ENCODE results near the gene LAGE3.

LAGE3 gene

DNA sequence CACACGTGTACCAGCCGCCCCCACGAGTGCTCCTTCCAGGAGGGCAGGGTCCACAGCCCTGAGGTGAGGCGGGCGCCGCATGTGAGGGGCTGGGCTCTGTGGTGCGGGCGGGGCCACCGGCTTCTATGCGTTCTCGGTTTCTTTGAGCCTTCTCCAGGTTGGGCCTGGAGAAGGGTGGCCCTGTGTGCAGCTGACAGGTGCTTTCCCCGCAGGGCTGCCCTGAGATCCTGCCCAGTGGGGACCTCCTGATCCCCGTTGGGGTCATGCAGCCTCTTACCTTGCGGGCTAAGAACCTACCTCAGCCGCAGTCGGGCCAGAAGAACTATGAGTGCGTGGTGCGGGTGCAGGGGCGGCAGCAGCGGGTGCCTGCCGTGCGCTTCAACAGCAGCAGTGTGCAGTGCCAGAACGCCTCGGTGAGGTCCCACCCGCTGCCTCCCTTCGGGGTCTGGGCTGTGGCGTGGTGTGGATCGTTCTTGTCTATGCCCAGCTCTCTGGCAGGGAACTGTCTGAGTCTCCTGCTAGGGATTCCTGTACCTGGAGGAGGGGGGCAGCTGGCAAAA, 14.2 kb downstream of the LAGE3 start:
- H3K4me3 ChIP-seq (replicated peaks; ENCODE audit: low read depth, low read length): no peak overlapping the region
- DNase-seq (ENCODE audit: low read depth): no peak
- TF ChIP-seq, protein P1, sequence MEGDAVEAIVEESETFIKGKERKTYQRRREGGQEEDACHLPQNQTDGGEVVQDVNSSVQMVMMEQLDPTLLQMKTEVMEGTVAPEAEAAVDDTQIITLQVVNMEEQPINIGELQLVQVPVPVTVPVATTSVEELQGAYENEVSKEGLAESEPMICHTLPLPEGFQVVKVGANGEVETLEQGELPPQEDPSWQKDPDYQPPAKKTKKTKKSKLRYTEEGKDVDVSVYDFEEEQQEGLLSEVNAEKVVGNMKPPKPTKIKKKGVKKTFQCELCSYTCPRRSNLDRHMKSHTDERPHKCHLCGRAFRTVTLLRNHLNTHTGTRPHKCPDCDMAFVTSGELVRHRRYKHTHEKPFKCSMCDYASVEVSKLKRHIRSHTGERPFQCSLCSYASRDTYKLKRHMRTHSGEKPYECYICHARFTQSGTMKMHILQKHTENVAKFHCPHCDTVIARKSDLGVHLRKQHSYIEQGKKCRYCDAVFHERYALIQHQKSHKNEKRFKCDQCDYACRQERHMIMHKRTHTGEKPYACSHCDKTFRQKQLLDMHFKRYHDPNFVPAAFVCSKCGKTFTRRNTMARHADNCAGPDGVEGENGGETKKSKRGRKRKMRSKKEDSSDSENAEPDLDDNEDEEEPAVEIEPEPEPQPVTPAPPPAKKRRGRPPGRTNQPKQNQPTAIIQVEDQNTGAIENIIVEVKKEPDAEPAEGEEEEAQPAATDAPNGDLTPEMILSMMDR (IDR thresholded peaks at IDR 0.05; ENCODE audit: low read length, missing control alignments): no peak

- TF ChIP-seq, protein P1 (IDR thresholded peaks at IDR 0.05; ENCODE audit: low read length, missing control alignments): no peak
- DNase-seq (ENCODE audit: low read depth): no peak
- no peak overlapping the region for H3K4me3 ChIP-seq (replicated peaks; ENCODE audit: low read depth, low read length)
Measured at GRCh38 chrX:154463611-154464220, 15.4 kb downstream of the LAGE3 start.

- TF ChIP-seq, protein P1 (IDR thresholded peaks at IDR 0.05; ENCODE audit: low read length, missing control alignments): no peak
- no peak for DNase-seq (ENCODE audit: low read depth)
- H3K4me3 ChIP-seq (replicated peaks; ENCODE audit: low read depth, low read length): no peak overlapping the region
Measured at GRCh38 chrX:154462396-154462795, 16.7 kb downstream of the LAGE3 start.

DNA sequence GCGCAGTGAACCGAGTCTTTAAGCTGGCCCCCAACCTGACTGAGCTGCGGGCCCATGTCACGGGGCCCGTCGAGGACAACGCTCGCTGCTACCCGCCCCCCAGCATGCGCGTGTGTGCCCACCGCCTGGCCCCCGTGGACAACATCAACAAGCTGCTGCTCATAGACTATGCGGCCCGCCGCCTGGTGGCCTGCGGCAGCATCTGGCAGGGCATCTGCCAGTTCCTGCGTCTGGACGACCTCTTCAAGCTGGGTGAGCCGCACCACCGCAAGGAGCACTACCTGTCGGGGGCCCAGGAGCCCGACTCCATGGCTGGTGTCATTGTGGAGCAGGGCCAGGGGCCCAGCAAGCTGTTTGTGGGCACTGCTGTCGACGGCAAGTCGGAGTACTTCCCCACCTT, 18.8 kb downstream of the LAGE3 start:
- H3K4me3 ChIP-seq (replicated peaks; ENCODE audit: low read depth, low read length): no peak overlapping the region
- TF ChIP-seq, protein P1 (IDR thresholded peaks at IDR 0.05; ENCODE audit: low read length, missing control alignments): no peak
- no peak for DNase-seq (ENCODE audit: low read depth)

- peak overlapping the region; percentile 69 for H3K4me3 ChIP-seq (replicated peaks; ENCODE audit: low read depth, low read length)
- no peak for DNase-seq (ENCODE audit: low read depth)
- TF ChIP-seq, protein P1 (IDR thresholded peaks at IDR 0.05; ENCODE audit: low read length, missing control alignments): no peak
Measured at GRCh38 chrX:154459832-154460231, 19.2 kb downstream of the LAGE3 start.

DNA sequence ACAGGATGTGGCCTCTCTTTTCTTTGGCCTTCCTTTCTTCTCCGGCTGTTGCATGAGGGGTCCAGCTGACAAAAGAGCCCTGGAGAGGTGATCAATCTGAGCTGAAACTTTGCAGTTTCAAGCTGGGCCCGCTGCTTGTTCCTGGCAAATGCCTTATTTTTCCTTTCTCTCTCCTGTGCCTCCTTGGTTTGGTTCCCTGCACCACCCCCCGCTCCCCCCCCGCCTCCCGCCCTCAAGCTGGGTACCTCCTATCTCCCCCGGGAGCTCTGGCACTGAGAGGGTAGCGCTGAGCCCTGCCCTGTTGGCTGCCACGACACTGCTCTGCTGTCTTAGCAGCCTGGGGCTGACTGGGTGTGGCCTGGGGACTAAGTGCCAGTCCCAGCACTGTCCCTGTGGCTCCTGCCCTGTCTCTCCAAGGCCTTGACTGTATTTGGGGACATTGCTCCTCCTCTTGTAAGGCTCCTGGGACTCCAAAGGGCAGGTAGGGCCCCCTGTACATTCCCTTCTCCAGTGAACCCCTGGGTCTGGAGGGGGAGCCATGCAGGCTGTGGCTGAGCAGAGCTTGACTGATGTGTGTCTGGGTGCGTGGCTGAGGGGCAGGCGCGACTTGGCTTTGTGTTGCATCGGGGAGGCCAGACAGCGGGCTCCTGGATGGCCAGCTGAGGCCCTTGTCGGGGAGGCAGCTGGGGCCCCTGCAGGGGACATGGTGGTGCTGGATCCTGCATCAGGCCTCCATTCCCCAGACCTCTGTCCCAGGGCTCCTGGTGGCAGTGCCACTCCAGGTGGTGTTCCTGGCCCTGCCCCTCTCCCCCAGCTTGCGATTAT, 19.9 kb downstream of the LAGE3 start:
- TF ChIP-seq, protein P1 (IDR thresholded peaks at IDR 0.05; ENCODE audit: low read length, missing control alignments): no peak
- H3K4me3 ChIP-seq (replicated peaks; ENCODE audit: low read depth, low read length): peak overlapping the region; percentile 69
- no peak for DNase-seq (ENCODE audit: low read depth)
